HG03103 (cell line): ENCODE data around the gene NUP43.
"Not testable (repeated sequence)": the region's sequence is repeated elsewhere in the genome, so short reads cannot be mapped to it uniquely, and the experiment has no call there.

Experiments used
- ATAC-seq: cut with Tn5 transposase; IDR thresholded peaks from one replicate; pipeline ENCODE4 v1.9.1; 2021; ENCODE audit warnings: low read depth; ENCODE audit not compliant: unreplicated experiment

Gene NUP43

DNA sequence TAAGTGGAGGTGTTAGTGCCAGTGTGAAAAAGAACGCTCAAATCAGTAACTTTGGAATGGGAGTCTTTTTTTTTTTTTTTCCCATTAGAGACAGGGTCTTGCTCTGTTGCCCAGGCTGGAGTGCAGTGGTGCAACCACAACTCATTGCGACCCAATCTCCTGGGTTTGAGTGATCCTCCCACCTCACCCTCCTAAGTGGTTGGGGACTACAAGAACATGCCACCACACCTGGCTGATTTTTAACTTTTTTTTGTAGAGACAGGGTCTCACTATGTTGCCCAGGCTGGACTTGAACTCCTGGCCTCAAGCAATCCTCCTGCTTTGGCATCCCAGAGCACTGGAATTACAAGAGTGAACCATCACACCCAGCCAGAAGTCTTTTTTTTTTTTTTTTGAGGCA, 48.2 kb downstream of the NUP43 start:
- no peak for ATAC-seq

DNA sequence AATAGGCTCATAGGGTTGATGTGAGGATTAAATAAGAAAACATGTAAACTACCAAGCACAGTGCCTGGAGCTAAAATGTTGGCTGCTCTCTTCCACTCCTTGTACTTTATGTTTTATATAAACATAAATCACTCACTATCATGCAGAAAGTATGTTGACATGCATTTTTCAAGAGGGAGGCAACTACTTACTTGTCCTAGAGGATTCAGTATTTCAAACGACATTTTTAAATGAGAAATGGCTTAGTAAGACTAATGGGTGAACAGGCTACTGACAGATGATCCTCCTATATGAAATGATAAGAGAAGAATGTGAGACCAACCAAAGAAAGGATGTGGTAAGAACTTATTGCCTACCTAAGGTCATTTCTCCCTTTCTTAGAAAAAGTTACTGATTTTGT, 49.4 kb downstream of the NUP43 start:
- no peak for ATAC-seq

DNA sequence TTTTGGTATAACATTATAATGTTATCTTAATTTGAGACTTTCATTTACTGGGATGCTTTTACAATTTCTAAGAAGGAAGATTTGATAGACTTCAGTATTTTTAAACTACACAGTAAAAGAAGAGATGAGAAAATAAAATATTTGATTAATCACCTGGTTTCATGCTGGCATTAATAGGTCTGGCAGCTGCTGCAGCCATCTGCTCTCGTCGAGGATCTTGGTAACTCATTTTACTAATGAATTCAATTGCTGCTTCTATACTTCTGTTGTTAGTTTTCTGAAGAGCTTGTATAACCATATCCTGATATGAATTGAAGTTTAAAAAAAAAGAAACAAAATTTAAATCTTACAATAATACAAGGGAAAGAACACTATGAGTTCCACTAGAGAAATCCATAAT, 51.4 kb downstream of the NUP43 start:
- ATAC-seq: no peak

DNA sequence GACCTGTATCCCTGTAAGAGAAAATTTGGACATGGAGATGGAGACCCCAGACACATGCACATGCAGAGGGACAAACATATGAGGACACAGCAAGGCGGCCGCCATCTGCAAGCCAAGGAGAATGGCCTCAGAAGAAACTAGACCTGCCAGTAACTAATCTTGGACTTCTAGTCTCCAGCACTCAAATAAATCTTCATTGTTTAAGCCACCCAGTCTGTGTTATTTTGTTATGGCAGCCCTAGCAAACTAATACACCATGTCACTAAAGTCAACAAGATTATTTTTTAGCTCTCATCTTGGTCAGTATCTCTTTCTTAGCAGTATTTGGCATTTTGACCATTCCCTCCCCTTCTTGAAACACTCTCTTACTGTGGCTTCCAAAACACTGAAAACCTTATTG, 55.1 kb downstream of the NUP43 start:
- no peak for ATAC-seq

DNA sequence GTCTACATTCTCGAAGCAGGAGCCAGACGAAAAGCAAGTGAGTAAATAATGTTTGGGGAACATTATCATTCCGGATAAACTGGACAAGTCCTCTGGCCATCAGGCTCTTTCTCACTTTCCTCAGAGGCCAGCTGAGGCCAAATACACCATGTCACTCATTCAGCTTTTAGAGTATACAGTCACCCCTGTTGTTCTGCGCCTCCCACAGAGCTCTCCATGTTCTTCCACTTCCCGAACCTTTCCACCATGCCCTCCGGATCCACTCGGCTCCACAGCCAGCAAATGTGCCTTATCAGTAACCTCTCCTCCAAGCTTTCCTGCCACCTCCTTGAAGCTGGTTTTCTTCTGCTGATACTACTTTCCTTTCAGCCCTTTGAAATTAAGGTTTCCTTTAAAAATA, 60.1 kb downstream of the NUP43 start:
- no peak for ATAC-seq

DNA sequence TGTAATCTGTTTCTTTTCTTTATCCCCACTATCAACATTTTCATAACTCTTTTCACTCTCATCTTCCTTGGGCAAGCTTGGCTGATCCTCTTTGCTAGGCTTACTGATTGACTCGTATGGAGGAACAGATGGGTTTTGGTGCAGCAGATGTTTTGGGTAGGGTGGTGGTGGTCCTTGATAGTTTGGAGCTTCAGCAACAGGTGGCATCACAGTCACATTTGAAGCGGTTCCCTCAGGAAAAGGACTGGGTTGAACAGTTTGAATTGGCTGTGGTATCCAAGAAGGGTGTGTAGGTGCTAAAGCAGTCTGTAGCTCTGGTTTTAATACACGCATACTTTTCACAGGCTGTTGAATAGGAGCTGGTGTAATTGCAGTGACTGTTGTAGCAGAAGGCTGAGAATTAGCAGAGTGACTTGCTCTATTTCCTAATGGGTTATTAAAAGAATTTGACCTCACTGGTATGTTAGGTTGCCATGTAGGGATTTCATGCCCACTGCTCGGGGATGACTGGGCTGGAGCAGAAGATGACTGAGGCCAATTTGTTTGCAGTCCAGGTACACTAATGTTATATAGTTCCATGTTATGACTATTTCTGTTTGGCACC, 63.0 kb downstream of the NUP43 start:
- no peak for ATAC-seq

DNA sequence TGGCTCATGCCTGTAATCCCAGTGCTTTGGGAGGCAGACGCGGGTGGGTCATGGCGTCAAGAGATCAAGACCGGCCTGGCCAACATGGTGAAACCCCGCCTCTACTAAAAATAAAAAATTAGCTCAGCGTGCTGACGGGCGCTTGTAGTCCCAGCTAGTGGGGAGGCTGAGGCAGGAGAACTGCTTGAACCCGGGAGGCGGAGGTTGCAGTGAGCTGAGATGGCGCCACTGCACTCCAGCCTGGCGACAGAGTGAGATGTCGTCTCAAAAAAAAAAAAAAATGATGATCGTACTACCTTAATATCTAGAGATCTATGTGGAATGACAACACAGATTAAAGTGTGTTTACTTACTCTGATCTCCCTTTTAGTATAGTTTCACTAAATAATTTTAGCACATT, 64.5 kb downstream of the NUP43 start:
- ATAC-seq: not testable (repeated sequence)

DNA sequence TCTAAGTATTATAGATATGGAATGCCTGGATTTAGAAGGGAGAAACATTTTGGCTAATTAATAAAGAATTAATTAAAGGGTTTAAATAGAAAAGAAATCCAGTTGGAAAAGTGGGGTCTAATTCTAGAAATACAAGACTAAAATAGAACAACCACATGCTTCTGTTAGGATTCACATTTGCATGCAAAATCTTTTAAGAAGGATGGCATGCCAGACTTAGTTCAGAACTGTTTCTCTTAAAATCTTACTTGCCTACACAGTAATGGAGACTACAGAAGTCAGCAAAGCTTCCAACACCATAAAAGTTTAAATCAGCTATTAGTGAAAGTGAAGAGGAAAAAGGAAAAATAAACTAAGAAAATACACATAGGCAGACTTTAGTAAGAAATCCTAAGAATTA, 65.1 kb downstream of the NUP43 start:
- ATAC-seq: no peak

DNA sequence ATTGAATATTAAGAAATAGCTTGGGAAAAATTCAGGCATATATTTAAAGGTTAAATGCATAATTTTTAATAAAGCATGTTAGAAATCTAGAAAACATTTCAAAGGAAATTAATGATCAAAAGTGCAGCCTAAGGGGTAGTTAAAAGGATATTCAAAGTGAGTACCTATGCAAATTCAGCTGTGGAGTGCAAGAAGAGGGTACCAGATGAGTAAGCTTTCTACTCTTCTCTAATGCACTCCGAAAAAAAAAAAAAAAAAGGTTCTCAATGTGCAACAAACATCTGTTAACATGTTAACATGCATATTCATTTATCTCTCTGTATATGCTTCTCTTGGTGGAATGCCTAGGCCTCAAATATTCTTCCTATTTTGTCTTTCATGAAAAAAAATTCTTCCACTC, 65.8 kb downstream of the NUP43 start:
- ATAC-seq: no peak
